ENCODE results near the gene IL12RB1. TPM values are rescaled to one million over a fixed set of nuclear protein-coding genes. Genes with fewer than 3 reads are reported as not detected.

Gene IL12RB1
- total and polyA plus RNA-seq, 2 of the 13 experiments (the other 11 are each of a cell fraction or from before 2014, with no cell fraction given), result 0.03 to 0.04 TPM

DNA sequence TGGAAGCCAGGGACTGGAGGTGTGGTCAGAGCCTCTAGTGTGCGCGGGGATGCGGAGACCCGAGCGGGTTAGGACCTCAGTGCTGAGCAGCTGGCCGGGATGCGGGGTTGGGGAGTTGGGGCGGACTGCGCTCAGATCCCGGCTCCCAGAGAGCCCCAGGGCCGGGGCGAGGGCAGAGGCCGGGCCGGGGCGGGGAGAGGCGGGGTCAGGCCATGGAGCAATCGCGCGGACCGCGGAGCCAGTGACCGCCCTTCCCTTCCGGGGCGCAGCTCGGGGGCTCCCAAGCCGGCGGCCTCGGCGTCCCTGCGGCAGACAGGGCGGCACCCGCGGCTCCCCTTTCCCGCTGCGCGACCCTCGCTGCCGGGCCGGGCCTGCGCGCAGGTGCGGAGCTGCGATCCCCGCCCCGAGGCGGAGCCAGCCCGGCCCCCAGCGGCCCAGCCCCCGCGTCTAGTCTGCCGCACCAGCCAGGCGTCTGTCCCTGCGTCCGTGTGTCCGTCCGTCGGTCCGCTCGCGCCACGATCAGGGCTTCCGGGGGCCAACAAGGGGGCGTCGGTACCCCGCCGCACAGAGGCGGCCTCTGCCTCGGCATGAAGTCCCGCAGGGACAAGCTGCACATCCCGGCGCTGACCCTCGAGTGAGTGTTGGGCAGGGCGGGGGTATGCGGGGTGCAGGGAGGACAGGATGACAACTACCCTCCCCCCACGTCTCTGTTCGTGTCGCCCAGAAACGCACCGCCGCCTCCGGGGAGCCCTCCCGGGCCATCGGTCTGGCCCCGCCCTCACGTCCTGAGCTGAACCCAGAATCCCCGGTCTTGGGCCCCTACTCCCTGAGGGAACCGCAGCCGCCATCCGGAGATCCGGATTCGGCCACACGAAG, 23.2 kb upstream of the IL12RB1 start (continued):
- TF ChIP-seq PAWR (CRISPR knock-in tag; IDR thresholded peaks at IDR 0.05; ENCODE audit: borderline replicate concordance) (no peak), POLR2AphosphoS5 (IDR thresholded peaks at IDR 0.05; ENCODE audit: low read depth, low read length) (peak; percentile 52), NKX3-1 (CRISPR knock-in tag; IDR thresholded peaks at IDR 0.05) (no peak), SIN3A (IDR thresholded peaks at IDR 0.05; ENCODE audit: borderline replicate concordance, low read depth, low read length) (0 out of 2 replicates have a peak, but pooled peaks have one; percentile 44), RBFOX2 (IDR thresholded peaks at IDR 0.05; ENCODE audit: low read depth, low read length) (peak; percentile 80), ZNF607 (CRISPR knock-in tag; IDR thresholded peaks at IDR 0.05; ENCODE audit: borderline replicate concordance) (0 out of 2 replicates have a peak, but pooled peaks have one; percentile 69), KLF16 (CRISPR knock-in tag; IDR thresholded peaks at IDR 0.05) (no peak), YEATS2 (CRISPR knock-in tag; IDR thresholded peaks at IDR 0.05; ENCODE audit: borderline replicate concordance) (0 out of 2 replicates have a peak, but pooled peaks have one; percentile 9), HIVEP1 (CRISPR knock-in tag; IDR thresholded peaks at IDR 0.05) (no peak; the same call in 1 of the 2 replicates), MXD4 (CRISPR knock-in tag; IDR thresholded peaks at IDR 0.05) (peak; percentile 60; the same call in 1 of the 2 replicates), GLI4 (CRISPR knock-in tag; IDR thresholded peaks at IDR 0.05; ENCODE audit: borderline replicate concordance) (no peak), ESRRA (CRISPR knock-in tag; IDR thresholded peaks at IDR 0.05; ENCODE audit: low read depth) (peak; percentile 15; the same call in 1 of the 2 replicates), ZNF83 (CRISPR knock-in tag; IDR thresholded peaks at IDR 0.05; ENCODE audit: borderline replicate concordance) (no peak)
- TF ChIP-seq, protein P1, sequence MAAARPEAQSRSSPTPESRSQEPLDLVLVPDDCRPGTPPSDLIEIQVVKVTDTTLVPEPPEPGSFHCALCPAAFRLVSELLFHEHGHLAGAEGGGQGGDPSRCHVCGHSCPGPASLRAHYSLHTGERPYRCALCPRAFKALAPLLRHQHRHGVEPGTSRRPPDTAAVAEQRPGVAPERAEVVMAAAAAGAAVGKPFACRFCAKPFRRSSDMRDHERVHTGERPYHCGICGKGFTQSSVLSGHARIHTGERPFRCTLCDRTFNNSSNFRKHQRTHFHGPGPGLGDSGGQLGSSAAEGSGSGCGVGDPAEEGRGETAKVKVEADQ (CRISPR knock-in tag; IDR thresholded peaks at IDR 0.05; ENCODE audit: borderline replicate concordance), result no peak
- TF ChIP-seq, protein P2, sequence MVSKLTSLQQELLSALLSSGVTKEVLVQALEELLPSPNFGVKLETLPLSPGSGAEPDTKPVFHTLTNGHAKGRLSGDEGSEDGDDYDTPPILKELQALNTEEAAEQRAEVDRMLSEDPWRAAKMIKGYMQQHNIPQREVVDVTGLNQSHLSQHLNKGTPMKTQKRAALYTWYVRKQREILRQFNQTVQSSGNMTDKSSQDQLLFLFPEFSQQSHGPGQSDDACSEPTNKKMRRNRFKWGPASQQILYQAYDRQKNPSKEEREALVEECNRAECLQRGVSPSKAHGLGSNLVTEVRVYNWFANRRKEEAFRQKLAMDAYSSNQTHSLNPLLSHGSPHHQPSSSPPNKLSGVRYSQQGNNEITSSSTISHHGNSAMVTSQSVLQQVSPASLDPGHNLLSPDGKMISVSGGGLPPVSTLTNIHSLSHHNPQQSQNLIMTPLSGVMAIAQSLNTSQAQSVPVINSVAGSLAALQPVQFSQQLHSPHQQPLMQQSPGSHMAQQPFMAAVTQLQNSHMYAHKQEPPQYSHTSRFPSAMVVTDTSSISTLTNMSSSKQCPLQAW (CRISPR knock-in tag; IDR thresholded peaks at IDR 0.05), result no peak
- TF ChIP-seq, protein P3, sequence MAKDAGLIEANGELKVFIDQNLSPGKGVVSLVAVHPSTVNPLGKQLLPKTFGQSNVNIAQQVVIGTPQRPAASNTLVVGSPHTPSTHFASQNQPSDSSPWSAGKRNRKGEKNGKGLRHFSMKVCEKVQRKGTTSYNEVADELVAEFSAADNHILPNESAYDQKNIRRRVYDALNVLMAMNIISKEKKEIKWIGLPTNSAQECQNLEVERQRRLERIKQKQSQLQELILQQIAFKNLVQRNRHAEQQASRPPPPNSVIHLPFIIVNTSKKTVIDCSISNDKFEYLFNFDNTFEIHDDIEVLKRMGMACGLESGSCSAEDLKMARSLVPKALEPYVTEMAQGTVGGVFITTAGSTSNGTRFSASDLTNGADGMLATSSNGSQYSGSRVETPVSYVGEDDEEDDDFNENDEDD (CRISPR knock-in tag; IDR thresholded peaks at IDR 0.05; ENCODE audit: borderline replicate concordance), result peak; percentile 13; the same call in 1 of the 2 replicates
- TF ChIP-seq, protein P4, sequence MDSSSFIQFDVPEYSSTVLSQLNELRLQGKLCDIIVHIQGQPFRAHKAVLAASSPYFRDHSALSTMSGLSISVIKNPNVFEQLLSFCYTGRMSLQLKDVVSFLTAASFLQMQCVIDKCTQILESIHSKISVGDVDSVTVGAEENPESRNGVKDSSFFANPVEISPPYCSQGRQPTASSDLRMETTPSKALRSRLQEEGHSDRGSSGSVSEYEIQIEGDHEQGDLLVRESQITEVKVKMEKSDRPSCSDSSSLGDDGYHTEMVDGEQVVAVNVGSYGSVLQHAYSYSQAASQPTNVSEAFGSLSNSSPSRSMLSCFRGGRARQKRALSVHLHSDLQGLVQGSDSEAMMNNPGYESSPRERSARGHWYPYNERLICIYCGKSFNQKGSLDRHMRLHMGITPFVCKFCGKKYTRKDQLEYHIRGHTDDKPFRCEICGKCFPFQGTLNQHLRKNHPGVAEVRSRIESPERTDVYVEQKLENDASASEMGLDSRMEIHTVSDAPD (CRISPR knock-in tag; IDR thresholded peaks at IDR 0.05), result no peak
- TF ChIP-seq, protein P5, sequence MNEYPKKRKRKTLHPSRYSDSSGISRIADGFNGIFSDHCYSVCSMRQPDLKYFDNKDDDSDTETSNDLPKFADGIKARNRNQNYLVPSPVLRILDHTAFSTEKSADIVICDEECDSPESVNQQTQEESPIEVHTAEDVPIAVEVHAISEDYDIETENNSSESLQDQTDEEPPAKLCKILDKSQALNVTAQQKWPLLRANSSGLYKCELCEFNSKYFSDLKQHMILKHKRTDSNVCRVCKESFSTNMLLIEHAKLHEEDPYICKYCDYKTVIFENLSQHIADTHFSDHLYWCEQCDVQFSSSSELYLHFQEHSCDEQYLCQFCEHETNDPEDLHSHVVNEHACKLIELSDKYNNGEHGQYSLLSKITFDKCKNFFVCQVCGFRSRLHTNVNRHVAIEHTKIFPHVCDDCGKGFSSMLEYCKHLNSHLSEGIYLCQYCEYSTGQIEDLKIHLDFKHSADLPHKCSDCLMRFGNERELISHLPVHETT (CRISPR knock-in tag; conservative IDR thresholded peaks at IDR 0.05), result peak; percentile 43; the same call in 1 of the 2 replicates
